DMS53 treated with DMSO at 0.1 percent for 48 hours (cell line): ENCODE data around the gene NSUN7.
"Not testable (repeated sequence)": the region's sequence is repeated elsewhere in the genome, so short reads cannot be mapped to it uniquely, and the experiment has no call there.

Experiments used
- DNase-seq: peaks from one replicate; lab custom pipeline; 2025; ENCODE audit not compliant: unreplicated experiment; lab: John Stamatoyannopoulos, UW

Gene NSUN7

GRCh38 chr4:40749717-40750460 is at the start of gene NSUN7:
NSUN7 (plus strand) TSS chr4:40749955; CDS start chr4:40750694, 739 bp downstream.
- peak; percentile 88 for DNase-seq

- no peak for DNase-seq
Observed at GRCh38 chr4:40702137-40702799, 47.5 kb upstream of the NSUN7 start.

GRCh38 chr4:40702800-40703151 is 47.0 kb upstream of the NSUN7 start:
- no peak for DNase-seq

DNA sequence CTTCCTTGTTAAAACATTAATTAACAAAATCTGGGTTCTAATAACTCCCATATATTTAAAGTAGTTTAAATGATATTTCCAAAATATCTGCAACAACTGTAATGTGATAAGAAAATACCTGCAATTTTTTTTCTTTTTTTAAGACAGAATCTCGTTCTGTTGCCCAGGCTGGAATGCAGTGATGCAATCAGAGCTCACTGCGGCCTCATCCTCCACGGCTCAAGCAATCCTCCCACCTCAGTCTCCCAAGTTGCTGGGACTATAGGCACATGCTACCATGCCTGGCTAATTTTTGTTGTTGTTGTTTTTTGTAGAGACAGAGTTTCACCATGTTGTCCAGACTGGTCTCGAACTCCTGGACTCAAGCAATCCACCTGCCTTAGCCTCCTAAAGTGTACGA is 45.7 kb upstream of the NSUN7 start:
- no peak for DNase-seq

- DNase-seq: no peak
Observed at GRCh38 chr4:40710484-40711254, 39.1 kb upstream of the NSUN7 start.

DNA sequence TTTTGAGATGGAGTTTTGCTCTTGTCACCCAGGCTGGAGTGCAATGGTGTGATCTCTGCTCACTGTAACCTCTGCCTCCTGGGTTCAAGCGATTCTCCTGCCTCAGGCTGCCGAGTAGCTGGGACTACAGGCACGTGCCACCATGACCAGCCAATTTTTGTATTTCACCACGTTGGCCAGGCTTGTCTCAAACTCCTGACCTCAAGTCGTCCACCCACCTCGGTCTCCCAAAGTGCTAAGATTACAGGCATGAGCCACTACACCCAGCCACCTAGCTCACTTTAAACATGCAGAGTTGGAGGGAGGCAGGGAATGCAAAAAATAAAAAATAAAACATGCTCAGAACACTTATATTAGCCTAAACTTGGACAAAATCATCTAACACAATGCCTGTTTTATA is 36.8 kb upstream of the NSUN7 start:
- DNase-seq: not testable (repeated sequence)

DNA sequence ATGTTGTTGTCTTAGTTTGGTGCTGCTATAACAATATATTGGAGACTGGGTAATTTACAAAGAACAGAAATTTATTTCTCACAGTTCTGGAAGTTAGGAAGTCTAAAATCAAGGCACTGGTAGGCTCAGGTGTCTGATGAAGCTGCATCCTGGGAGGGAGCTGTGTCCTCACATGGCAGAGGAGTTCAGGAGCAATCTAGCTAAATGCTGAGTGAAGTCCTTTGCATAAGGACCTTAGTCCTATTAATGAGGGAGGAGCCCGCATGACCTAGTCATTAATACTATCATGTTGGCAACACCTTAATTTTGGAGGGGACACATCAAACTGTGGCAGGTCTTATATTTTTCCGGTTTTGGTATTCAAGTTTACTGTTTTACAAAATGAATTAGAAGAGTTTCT is 36.0 kb upstream of the NSUN7 start:
- DNase-seq: no peak

- peak; percentile 69 for DNase-seq
Observed at GRCh38 chr4:40718586-40718985, 31.2 kb upstream of the NSUN7 start.

GRCh38 chr4:40719008-40719623 is 30.6 kb upstream of the NSUN7 start:
- DNase-seq: peak; percentile 83

DNA sequence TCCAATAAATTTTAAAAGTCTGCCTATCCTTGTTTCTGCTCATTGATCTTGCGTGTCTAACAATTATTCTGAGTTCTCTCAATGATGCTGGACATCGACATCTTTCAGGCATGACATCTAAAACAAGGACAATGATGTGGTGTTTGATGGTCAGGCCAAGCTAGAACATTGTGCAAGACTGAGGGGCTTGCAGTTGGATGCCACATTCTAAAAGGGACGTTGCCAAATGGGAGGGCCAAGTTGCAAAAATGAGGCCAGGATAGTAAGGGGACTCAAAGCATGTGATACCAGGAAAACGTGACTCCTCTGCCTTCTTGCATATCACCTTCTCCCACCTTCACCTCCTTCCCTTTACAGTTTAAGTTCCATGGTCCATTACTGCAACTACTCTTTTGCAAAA is 29.4 kb upstream of the NSUN7 start:
- DNase-seq: no peak

- DNase-seq: no peak
Observed at GRCh38 chr4:40720916-40721315, 28.8 kb upstream of the NSUN7 start.

- no peak for DNase-seq
Observed at GRCh38 chr4:40721730-40722171, 28.0 kb upstream of the NSUN7 start.

GRCh38 chr4:40722576-40723161 is 27.1 kb upstream of the NSUN7 start:
- DNase-seq: peak; percentile 72

DNA sequence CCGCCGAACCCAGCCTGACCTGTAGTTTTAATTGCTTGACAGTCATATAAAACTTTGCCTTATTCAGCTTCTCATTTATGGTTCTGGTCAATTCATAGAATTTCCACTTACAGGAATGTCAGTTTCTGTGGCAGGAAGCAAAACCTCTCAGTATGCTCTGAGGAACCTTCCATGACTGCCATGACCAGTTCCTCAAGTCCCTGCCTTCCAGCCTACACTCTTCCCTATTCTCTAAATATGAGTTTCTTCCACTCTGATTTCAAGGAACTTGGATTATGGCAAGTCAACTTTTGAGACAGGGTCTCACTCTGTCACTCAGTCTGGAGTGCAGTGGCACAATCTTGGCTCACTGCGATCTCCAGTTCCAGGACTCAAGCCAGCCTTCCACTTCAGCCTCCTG is 26.0 kb upstream of the NSUN7 start:
- no peak for DNase-seq

GRCh38 chr4:40728333-40728732 is 21.4 kb upstream of the NSUN7 start:
- no peak for DNase-seq

DNA sequence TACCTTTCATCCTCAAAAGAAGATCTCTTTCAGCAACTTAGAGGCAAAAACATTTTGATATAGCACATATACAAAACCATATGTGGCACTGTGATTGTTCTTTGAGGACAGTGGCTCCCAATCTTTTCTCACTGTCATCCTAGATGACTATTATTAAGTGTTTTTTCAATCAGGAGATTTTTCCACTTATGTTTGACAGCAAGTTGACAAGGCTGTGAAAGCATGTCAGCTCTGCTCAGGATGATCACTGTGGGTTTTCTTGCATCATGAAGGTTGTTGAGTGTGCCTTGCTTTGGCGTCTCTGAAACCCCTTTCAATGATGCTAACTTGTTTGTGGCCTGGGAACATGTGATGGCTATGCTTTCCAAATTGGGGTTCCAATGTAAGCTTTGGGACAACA is 20.2 kb upstream of the NSUN7 start:
- no peak for DNase-seq

GRCh38 chr4:40730091-40730679 is 19.6 kb upstream of the NSUN7 start:
- no peak for DNase-seq

GRCh38 chr4:40731361-40731760 is 18.4 kb upstream of the NSUN7 start:
- DNase-seq: no peak

- peak; percentile 83 for DNase-seq
Observed at GRCh38 chr4:40731792-40732245, 17.9 kb upstream of the NSUN7 start.

- DNase-seq: no peak
Observed at GRCh38 chr4:40733752-40734151, 16.0 kb upstream of the NSUN7 start.

GRCh38 chr4:40734497-40734896 is 15.3 kb upstream of the NSUN7 start:
- DNase-seq: no peak
